ENCODE results near the gene NYAP2. TPM values are rescaled to one million over a fixed set of nuclear protein-coding genes. Genes with fewer than 3 reads are reported as not detected.

NYAP2 gene
- total and polyA plus RNA-seq, 2 of the 4 experiments (the other 2 are of a cell fraction) = not detected

- Histone ChIP-seq H2AK9ac (replicated peaks; ENCODE audit: low read depth, low read length, poor library complexity) (no peak overlapping the region), H4K8ac (ENCODE audit: low read depth in 2 of 2, low read length in 2 of 2) (no peak overlapping the region), H2AK5ac (ENCODE audit: low read depth, low read length) (no peak overlapping the region), H3K4ac (ENCODE audit: low read depth, low read length) (no peak overlapping the region), H4K91ac (ENCODE audit: insufficient read depth, low read depth, low read length) (no peak overlapping the region), H3K56ac (ENCODE audit: extremely low read depth, insufficient read depth, low read length) (no peak overlapping the region), H3K4me2 (ENCODE audit: low read depth, low read length) (no peak overlapping the region), H3K9ac (ENCODE audit: low read depth, low read length) (no peak overlapping the region), H3K27me3 (ENCODE audit: control insufficient read depth, insufficient read depth, low read length) (no peaks in the 10 kb centered on the region; the same call in 1 of the 2 replicates), H3K79me1 (ENCODE audit: low read depth in 1 of 2, low read length in 2 of 2) (no peaks in the 10 kb centered on the region), H3K14ac (replicated peaks; ENCODE audit: low read depth, low read length) (no peak overlapping the region), H2BK20ac (ENCODE audit: low read depth, low read length) (no peak overlapping the region), H2BK120ac (ENCODE audit: low read depth, low read length) (no peak overlapping the region), H2BK15ac (ENCODE audit: low read depth, low read length) (no peak overlapping the region), H3K4me3 (ENCODE audit: insufficient read depth, low read depth, low read length) (no peak overlapping the region), H2BK5ac (ENCODE audit: low read depth, low read length, poor library complexity, severe bottlenecking) (no peak overlapping the region), H4K20me1 (ENCODE audit: insufficient read depth, low read length) (no peaks in the 10 kb centered on the region), H3K9me3 (ENCODE audit: control insufficient read depth, insufficient read depth, low read length) (no peaks in the 10 kb centered on the region), H2AFZ (replicated peaks; ENCODE audit: low read length, poor library complexity) (no peak overlapping the region), H3K23ac (ENCODE audit: low read depth, low read length) (no peak overlapping the region), H3K4me1 (ENCODE audit: control insufficient read depth, insufficient read depth, low read length) (no peaks in the 10 kb centered on the region), H3K9me1 (ENCODE audit: insufficient read depth, low read length) (no peaks in the 10 kb centered on the region), H4K5ac (ENCODE audit: low read depth, low read length) (no peak overlapping the region), H3K27ac (ENCODE audit: insufficient read depth, low read length) (no peak overlapping the region), H3K36me3 (ENCODE audit: control insufficient read depth, insufficient read depth, low read length) (no peaks in the 10 kb centered on the region), H3K18ac (ENCODE audit: low read depth, low read length) (no peak overlapping the region)
- intact Hi-C loops (cut with micrococcal nuclease) = no loop called here
- no TSS peak for BruUV-seq (replicated peaks)
- ChIA-PET CTCF (interaction anchor here (0.5 to 1.3 kb wide), 2 partner anchors 23 to 222 kb away, joined by 3 read pairs; no protein-coding TSS in a partner anchor), POLR2A (ENCODE audit: unreplicated experiment) (no interaction called here)
- no peak for ATAC-seq (ENCODE audit: low read depth)
- no CpG with 5 or more reads among the region's 2 CpGs for WGBS, 2 experiments (ENCODE audit: extremely low coverage in 2 of 2, insufficient read length in 1 of 2)
- DNase-seq = no peak
- no peak for TF ChIP-seq NFE2L2 (IDR thresholded peaks at IDR 0.05; ENCODE audit: low read depth, low read length)
- TF ChIP-seq RAD21 (IDR thresholded peaks at IDR 0.05; ENCODE audit: low read length) = no peak
- TF ChIP-seq FOS (IDR thresholded peaks at IDR 0.05; ENCODE audit: low read depth, low read length) = no peak
- TF ChIP-seq USF2 (IDR thresholded peaks at IDR 0.05; ENCODE audit: low read depth, low read length) = no peak
- no peak for TF ChIP-seq BHLHE40 (IDR thresholded peaks at IDR 0.05; ENCODE audit: low read depth, low read length)
- TF ChIP-seq CTCF (conservative IDR thresholded peaks at IDR 0.05; ENCODE audit: low read depth, low read length) = no peak
- TF ChIP-seq POLR2A (IDR thresholded peaks at IDR 0.05; ENCODE audit: low read depth, low read length) = no peak
- TF ChIP-seq CEBPB (IDR thresholded peaks at IDR 0.05; ENCODE audit: low read depth, low read length) = no peak
- no peak for TF ChIP-seq RCOR1 (IDR thresholded peaks at IDR 0.05; ENCODE audit: insufficient replicate concordance, low read length)
- TF ChIP-seq MXI1 (IDR thresholded peaks at IDR 0.05; ENCODE audit: borderline replicate concordance, low read depth, low read length) = no peak
- no peak for TF ChIP-seq SMC3 (IDR thresholded peaks at IDR 0.05; ENCODE audit: low read depth, low read length)
- no peak for TF ChIP-seq MAZ (IDR thresholded peaks at IDR 0.05; ENCODE audit: borderline replicate concordance, low read depth, low read length)
- no peak for TF ChIP-seq ELK1 (IDR thresholded peaks at IDR 0.05; ENCODE audit: borderline replicate concordance, low read depth, low read length)
- TF ChIP-seq CHD1 (IDR thresholded peaks at IDR 0.05; ENCODE audit: low read depth, low read length) = no peak
- no peak for TF ChIP-seq RFX5 (IDR thresholded peaks at IDR 0.05; ENCODE audit: low read depth, low read length)
- no peak for TF ChIP-seq MAFK (IDR thresholded peaks at IDR 0.05; ENCODE audit: low read depth, low read length)
- dilution Hi-C loops (cut with HindIII; ENCODE audit: low sequenced_read_pairs, unreplicated experiment) = no loop called here
- in situ Hi-C loops (cut with MboI; ENCODE audit: low sequenced_read_pairs) = no loop called here
These were observed 15.8 kb downstream of the NYAP2 start for GRCh38 chr2:225415341-225415740.
